Astrocyte (in vitro differentiated cells and primary cell): ENCODE data around the gene UBE2E1. TPM values are rescaled to one million over a fixed set of nuclear protein-coding genes. Genes with fewer than 3 reads are reported as not detected.

Experiments
- DNase-seq: peaks from one replicate; pipeline ENCODE4 v3.0.0-alpha.2; 2010; ENCODE audit warnings: low read depth
- FAIRE-seq: peaks from 2 replicates; lab custom pipeline; 2011; peaks lifted over from hg19 to GRCh38; lab: Jason Lieb, UNC
- H2AFZ ChIP-seq: 2 replicates; pipeline ENCODE4 v1.6.0; 2012; ENCODE audit warnings: low read depth, low read length, inconsistent platforms
- H3K27ac ChIP-seq: 2 replicates; pipeline ENCODE4 v1.5.1; 2011; ENCODE audit warnings: low read depth, low read length, inconsistent platforms
- H3K27me3 ChIP-seq: 2 replicates; pipeline ENCODE4 v1.6.0; 2011; ENCODE audit warnings: low read length, inconsistent platforms; ENCODE audit not compliant: insufficient read depth
- H3K36me3 ChIP-seq: 2 replicates; pipeline ENCODE4 v1.5.1; 2011; ENCODE audit warnings: low read length, inconsistent platforms; ENCODE audit not compliant: insufficient read depth
- H3K4me1 ChIP-seq: 2 replicates; pipeline ENCODE4 v1.5.1; 2011; ENCODE audit warnings: low read length, inconsistent platforms; ENCODE audit not compliant: insufficient read depth
- H3K4me2 ChIP-seq: 2 replicates; pipeline ENCODE4 v1.6.0; 2012; ENCODE audit warnings: low read length, inconsistent platforms
- H3K4me3 ChIP-seq: 2 replicates; pipeline ENCODE4 v1.5.1; 2011; ENCODE audit warnings: low read depth, mild to moderate bottlenecking, low read length, inconsistent platforms; ENCODE audit not compliant: insufficient read depth
- H3K79me2 ChIP-seq: 2 replicates; pipeline ENCODE4 v1.6.0; 2012; ENCODE audit warnings: mild to moderate bottlenecking, low read length, inconsistent platforms; ENCODE audit not compliant: insufficient read depth
- H3K9ac ChIP-seq: 2 replicates; pipeline ENCODE4 v1.6.0; 2012; ENCODE audit warnings: mild to moderate bottlenecking, low read length, inconsistent platforms
- H3K9me3 ChIP-seq: 2 replicates; pipeline ENCODE4 v1.5.1; 2012; ENCODE audit warnings: low read depth, mild to moderate bottlenecking, low read length, inconsistent platforms; ENCODE audit not compliant: insufficient read depth
- H4K20me1 ChIP-seq: 2 replicates; pipeline ENCODE4 v1.6.0; 2012; ENCODE audit warnings: low read length, inconsistent platforms; ENCODE audit not compliant: insufficient read depth
- H3K27ac Mint-ChIP-seq: one replicate; pipeline ENCODE4 v1.8.0; 2021; ENCODE audit warnings: mild to moderate bottlenecking, mixed read lengths; ENCODE audit not compliant: unreplicated experiment
- H3K27me3 Mint-ChIP-seq: one replicate; pipeline ENCODE4 v1.8.0; 2021; ENCODE audit warnings: low read depth, mixed read lengths; ENCODE audit not compliant: unreplicated experiment
- H3K36me3 Mint-ChIP-seq: one replicate; pipeline ENCODE4 v1.8.0; 2021; ENCODE audit warnings: low read depth, mixed read lengths; ENCODE audit not compliant: unreplicated experiment
- H3K4me1 Mint-ChIP-seq: one replicate; pipeline ENCODE4 v1.8.0; 2021; ENCODE audit warnings: low read depth, mixed read lengths; ENCODE audit not compliant: unreplicated experiment
- H3K4me3 Mint-ChIP-seq: one replicate; pipeline ENCODE4 v1.8.0; 2021; ENCODE audit warnings: mild to moderate bottlenecking, moderate library complexity, mixed read lengths; ENCODE audit not compliant: unreplicated experiment
- H3K9me3 Mint-ChIP-seq: one replicate; pipeline ENCODE4 v1.8.0; 2021; ENCODE audit warnings: mild to moderate bottlenecking, mixed read lengths; ENCODE audit not compliant: unreplicated experiment
- EZH2 ChIP-seq: IDR thresholded peaks from 2 replicates; pipeline ENCODE4 v1.6.1; 2012; ENCODE audit warnings: mild to moderate bottlenecking, low read length, inconsistent platforms; ENCODE audit not compliant: insufficient read depth
- total RNA-seq: library from RNA; stranded (reverse); gene quantifications from 2 replicates; pipeline ENCODE4 v1.2.1, GENCODE V29; 2021
- TF ChIP-seq, protein P1 (sequence below): IDR thresholded peaks from 2 replicates; pipeline ENCODE4 v1.5.1; 2011; ENCODE audit warnings: low read depth, mild to moderate bottlenecking, inconsistent platforms, low read length, moderate library complexity; ENCODE audit not compliant: insufficient read depth

UBE2E1 gene
- total RNA-seq, 1 donor from 2014 or later = 150 TPM

DNA sequence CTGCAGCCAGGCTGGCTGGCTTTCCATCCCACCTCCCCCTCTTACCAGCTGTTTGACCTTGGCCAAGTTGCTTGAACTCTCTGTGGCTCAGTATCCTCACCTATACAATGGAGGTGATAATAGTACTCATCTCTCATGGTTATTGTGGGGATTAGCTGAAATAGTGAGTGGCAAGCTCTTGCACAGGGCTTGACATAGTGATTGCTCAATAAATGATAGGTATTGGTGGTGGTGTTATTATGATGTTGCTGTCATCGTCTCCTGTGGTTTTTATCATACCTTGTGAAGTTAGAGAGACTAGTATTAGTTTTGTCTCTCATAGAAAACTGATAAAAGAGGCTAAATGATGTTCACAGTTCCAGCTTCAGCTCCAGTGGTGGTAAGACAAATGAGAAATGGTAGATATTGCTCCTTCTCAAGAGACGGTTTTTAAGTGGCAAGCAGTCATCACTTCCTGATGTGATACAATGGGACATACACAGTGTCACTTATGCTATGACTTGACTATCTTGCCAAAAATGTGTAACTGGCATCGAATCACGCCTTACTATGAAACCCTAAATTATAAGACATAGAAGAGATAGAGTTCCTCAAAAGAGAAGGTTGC, 12.1 kb upstream of the UBE2E1 start:
- DNase-seq = no peak
- no peak overlapping the region for H3K4me3 Mint-ChIP-seq

DNA sequence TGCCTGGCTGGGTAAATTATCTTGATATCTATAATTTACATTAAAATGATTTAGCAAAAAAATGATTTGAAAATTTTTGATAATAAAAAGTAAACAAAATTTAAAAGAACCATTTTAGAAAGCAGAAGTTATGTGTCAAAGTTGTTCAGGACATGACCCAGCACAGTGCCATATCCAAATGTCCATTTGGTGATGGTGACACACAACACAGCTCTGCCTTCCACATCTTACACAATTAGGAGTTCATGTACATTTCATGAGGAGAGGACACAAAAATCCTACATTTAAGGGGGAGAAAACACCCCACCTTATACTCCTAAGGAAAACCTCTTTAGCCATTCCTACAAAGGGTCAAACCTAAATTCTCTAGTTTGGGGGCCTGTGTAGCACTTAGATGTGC, 10.7 kb upstream of the UBE2E1 start:
- H3K4me1 Mint-ChIP-seq = no peaks in the 10 kb centered on the region

More for the DNA sequence above, 12.1 kb upstream of the UBE2E1 start:
- Histone ChIP-seq H3K27me3 (peaks cover 2% of the 10 kb centered on the region), H3K4me3 (no peak overlapping the region), H3K9ac (no peak overlapping the region), H3K4me2 (no peak overlapping the region), H3K36me3 (no peaks in the 10 kb centered on the region), H3K4me1 (no peaks in the 10 kb centered on the region), H4K20me1 (no peaks in the 10 kb centered on the region), H3K27ac (no peak overlapping the region), H3K9me3 (no peaks in the 10 kb centered on the region), H2AFZ (no peak overlapping the region), H3K79me2 (no peaks in the 10 kb centered on the region)
- Mint-ChIP-seq H3K36me3 (no peaks in the 10 kb centered on the region), H3K27me3 (peaks cover 6% of the 10 kb centered on the region), H3K27ac (no peak overlapping the region), H3K4me1 (no peaks in the 10 kb centered on the region), H3K9me3 (no peaks in the 10 kb centered on the region)
- peak; percentile 59 for FAIRE-seq
- no peak for TF ChIP-seq EZH2
- TF ChIP-seq, protein P1, sequence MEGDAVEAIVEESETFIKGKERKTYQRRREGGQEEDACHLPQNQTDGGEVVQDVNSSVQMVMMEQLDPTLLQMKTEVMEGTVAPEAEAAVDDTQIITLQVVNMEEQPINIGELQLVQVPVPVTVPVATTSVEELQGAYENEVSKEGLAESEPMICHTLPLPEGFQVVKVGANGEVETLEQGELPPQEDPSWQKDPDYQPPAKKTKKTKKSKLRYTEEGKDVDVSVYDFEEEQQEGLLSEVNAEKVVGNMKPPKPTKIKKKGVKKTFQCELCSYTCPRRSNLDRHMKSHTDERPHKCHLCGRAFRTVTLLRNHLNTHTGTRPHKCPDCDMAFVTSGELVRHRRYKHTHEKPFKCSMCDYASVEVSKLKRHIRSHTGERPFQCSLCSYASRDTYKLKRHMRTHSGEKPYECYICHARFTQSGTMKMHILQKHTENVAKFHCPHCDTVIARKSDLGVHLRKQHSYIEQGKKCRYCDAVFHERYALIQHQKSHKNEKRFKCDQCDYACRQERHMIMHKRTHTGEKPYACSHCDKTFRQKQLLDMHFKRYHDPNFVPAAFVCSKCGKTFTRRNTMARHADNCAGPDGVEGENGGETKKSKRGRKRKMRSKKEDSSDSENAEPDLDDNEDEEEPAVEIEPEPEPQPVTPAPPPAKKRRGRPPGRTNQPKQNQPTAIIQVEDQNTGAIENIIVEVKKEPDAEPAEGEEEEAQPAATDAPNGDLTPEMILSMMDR = no peak

DNA sequence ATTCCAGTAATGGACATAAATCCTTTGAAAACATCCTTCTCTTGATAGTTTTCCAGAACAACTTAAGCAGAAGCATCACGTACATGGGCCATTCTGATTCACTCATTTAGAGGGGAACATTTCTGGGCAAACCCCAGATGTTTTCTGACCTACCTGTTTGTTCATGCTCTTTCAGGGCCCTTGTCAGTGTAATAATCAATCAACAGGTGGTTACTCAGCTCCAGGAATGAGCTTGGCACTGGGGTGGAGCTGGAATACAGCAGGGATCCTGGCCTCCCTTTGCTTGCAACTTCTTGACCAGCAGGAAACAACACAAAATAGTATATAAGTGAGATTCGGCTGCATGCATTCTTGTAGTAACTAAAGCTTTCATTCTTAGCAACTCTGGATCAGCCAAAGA, 9.2 kb upstream of the UBE2E1 start:
- no peak for DNase-seq
- H3K27ac Mint-ChIP-seq = no peak overlapping the region
- no peak overlapping the region for H3K4me2 ChIP-seq
- no peaks in the 10 kb centered on the region for H3K9me3 Mint-ChIP-seq
- H3K4me1 Mint-ChIP-seq = no peaks in the 10 kb centered on the region
- peaks cover 9% of the 10 kb centered on the region for H3K27me3 Mint-ChIP-seq
- no peak overlapping the region for H3K4me3 ChIP-seq
- H3K79me2 ChIP-seq = no peaks in the 10 kb centered on the region
- H3K36me3 ChIP-seq = no peaks in the 10 kb centered on the region
- H3K4me3 Mint-ChIP-seq = no peak overlapping the region
- no peak for FAIRE-seq
- no peak overlapping the region for H2AFZ ChIP-seq
- H4K20me1 ChIP-seq = no peaks in the 10 kb centered on the region
- no peaks in the 10 kb centered on the region for H3K9me3 ChIP-seq
- H3K36me3 Mint-ChIP-seq = no peaks in the 10 kb centered on the region
- H3K27ac ChIP-seq = no peak overlapping the region
- no peaks in the 10 kb centered on the region for H3K4me1 ChIP-seq
- H3K27me3 ChIP-seq = peaks cover 2% of the 10 kb centered on the region
- TF ChIP-seq, protein P1 = no peak
- no peak for TF ChIP-seq EZH2
- H3K9ac ChIP-seq = no peak overlapping the region

More for the DNA sequence above, 10.7 kb upstream of the UBE2E1 start:
- no peak overlapping the region for H3K9ac ChIP-seq
- Mint-ChIP-seq H3K27ac (no peak overlapping the region), H3K9me3 (no peaks in the 10 kb centered on the region), H3K36me3 (no peaks in the 10 kb centered on the region), H3K27me3 (peaks cover 9% of the 10 kb centered on the region), H3K4me3 (no peak overlapping the region)
- no peaks in the 10 kb centered on the region for H4K20me1 ChIP-seq
- no peak overlapping the region for H2AFZ ChIP-seq
- H3K79me2 ChIP-seq = no peaks in the 10 kb centered on the region
- TF ChIP-seq EZH2 = no peak
- TF ChIP-seq, protein P1 = no peak
- H3K4me2 ChIP-seq = no peak overlapping the region
- H3K27me3 ChIP-seq = peaks cover 2% of the 10 kb centered on the region
- FAIRE-seq (no peak), DNase-seq (no peak)
- no peak overlapping the region for H3K27ac ChIP-seq
- no peaks in the 10 kb centered on the region for H3K4me1 ChIP-seq
- H3K36me3 ChIP-seq = no peaks in the 10 kb centered on the region
- H3K4me3 ChIP-seq = no peak overlapping the region
- no peaks in the 10 kb centered on the region for H3K9me3 ChIP-seq
